Measurements from ENCODE around the gene ANAPC16. TPM values are rescaled to one million over a fixed set of nuclear protein-coding genes. Genes with fewer than 3 reads are reported as not detected.
A peak's percentile ranks its signal among the peaks of the same experiment; 100 is the strongest.

The ANAPC16 gene
- polyA plus RNA-seq, 2 of the 4 experiments (the other 2 are of a cell fraction), result 75.1 to 165 TPM

GRCh38 chr10:72270607-72271281, 54.9 kb downstream of the ANAPC16 start:
- H3K9me3 ChIP-seq, result no peaks in the 10 kb centered on the region
- H3K4me1 ChIP-seq, result peaks cover 32% of the 10 kb centered on the region
- POLR2A ChIA-PET, result no interaction called here
- no peak for FAIRE-seq
- peak overlapping the region; percentile 97 to 100 for H3K27ac ChIP-seq
- TF ChIP-seq E2F6 (IDR thresholded peaks at IDR 0.05; ENCODE audit: borderline replicate concordance, low read depth), result no peak
- TF ChIP-seq KDM5A (IDR thresholded peaks at IDR 0.05), result no peak
- TF ChIP-seq HOXA7 (CRISPR knock-in tag; IDR thresholded peaks at IDR 0.05), result no peak
- no peak for TF ChIP-seq EHF (CRISPR knock-in tag; IDR thresholded peaks at IDR 0.05)
- no peak for TF ChIP-seq JUNB (IDR thresholded peaks at IDR 0.05)
- no peak for TF ChIP-seq ATOH8 (CRISPR knock-in tag; IDR thresholded peaks at IDR 0.05; ENCODE audit: low read depth)
- TF ChIP-seq RAD21 (conservative IDR thresholded peaks at IDR 0.05 in 1 of 2, IDR thresholded peaks at IDR 0.05 in 1 of 2), result no peak
- TF ChIP-seq MYC (IDR thresholded peaks at IDR 0.05; ENCODE audit: borderline replicate concordance, low read length), result no peak
- no peak for TF ChIP-seq ZFP36 (IDR thresholded peaks at IDR 0.05; ENCODE audit: borderline replicate concordance, partially characterized antibody)
- no peak for TF ChIP-seq POLR2AphosphoS2 (conservative IDR thresholded peaks at IDR 0.05; ENCODE audit: low read length)
- no peak for TF ChIP-seq EHMT2 (IDR thresholded peaks at IDR 0.05; ENCODE audit: low read depth)
- no peak for TF ChIP-seq FOSB (CRISPR knock-in tag; IDR thresholded peaks at IDR 0.05)
- TF ChIP-seq JUN (IDR thresholded peaks at IDR 0.05), result no peak
- TF ChIP-seq, protein P1, sequence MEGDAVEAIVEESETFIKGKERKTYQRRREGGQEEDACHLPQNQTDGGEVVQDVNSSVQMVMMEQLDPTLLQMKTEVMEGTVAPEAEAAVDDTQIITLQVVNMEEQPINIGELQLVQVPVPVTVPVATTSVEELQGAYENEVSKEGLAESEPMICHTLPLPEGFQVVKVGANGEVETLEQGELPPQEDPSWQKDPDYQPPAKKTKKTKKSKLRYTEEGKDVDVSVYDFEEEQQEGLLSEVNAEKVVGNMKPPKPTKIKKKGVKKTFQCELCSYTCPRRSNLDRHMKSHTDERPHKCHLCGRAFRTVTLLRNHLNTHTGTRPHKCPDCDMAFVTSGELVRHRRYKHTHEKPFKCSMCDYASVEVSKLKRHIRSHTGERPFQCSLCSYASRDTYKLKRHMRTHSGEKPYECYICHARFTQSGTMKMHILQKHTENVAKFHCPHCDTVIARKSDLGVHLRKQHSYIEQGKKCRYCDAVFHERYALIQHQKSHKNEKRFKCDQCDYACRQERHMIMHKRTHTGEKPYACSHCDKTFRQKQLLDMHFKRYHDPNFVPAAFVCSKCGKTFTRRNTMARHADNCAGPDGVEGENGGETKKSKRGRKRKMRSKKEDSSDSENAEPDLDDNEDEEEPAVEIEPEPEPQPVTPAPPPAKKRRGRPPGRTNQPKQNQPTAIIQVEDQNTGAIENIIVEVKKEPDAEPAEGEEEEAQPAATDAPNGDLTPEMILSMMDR (IDR thresholded peaks at IDR 0.05), result no peak
- TF ChIP-seq EP300 (IDR thresholded peaks at IDR 0.05), result no peak
- H3K4me2 ChIP-seq, result peak overlapping the region; percentile 75
- ATAC-seq, result no peak
- 95% methylated on average over 5 of the region's 5 CpGs for WGBS (ENCODE audit: missing lambda C conversion rate)
- H3K4me3 ChIP-seq, result no peak overlapping the region
- DNase-seq (ENCODE audit: low read depth in 1 of 2, low spot score in 1 of 2), result no peak
- CTCF ChIA-PET, result interaction anchor here (0.7 to 5.8 kb wide), 4 partner anchors 10 to 67 kb away, joined by 3 to 94 read pairs (median 4); no protein-coding TSS in a partner anchor

DNA sequence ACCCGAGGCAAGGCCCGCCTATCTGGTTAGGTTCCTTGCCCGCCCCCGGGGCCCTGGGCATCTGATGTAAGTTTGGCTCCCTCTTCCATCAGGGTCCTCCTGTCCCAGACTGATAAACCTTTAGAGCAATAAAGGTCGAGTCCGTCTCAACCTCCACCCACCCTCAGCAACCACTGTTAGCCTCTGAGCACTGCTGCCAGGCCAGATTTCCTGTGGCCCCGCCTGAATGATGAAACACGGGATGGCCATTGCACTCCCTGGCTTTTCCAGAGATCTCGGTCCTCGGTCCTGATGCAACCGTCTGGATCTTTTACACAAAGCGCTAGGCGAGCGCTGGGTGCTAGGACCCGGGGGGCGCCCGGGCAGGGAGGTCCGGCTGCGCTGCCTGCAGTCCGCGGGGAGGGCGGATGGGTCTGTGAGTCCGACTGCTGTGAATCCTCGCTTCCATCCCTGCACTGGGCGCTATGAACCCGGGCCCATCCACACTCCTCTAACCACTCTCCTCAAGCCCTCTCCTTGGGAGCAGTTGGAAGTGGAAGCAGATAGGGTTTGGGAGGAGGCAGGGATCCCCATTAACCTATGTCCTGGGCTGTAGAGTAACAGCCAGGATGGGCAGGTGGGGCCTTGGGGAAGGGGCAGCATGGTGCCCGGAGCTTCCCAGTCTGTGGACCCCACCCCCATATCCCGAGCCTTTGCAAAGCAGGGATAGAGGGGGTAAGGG, 57.0 kb downstream of the ANAPC16 start:
- WGBS (ENCODE audit: missing lambda C conversion rate), result under 1% methylated on average over 18 of the region's 28 CpGs
- peak overlapping the region; percentile 97 to 100 for H3K27ac ChIP-seq
- H3K4me1 ChIP-seq, result peaks cover 45% of the 10 kb centered on the region
- ChIA-PET CTCF (interaction anchor here (0.6 to 8.9 kb wide), 17 partner anchors 9 to 146 kb away, joined by 3 to 94 read pairs (median 7); partner anchors contain the start of gene ANAPC16), POLR2A (interaction anchor here (0.6 to 6.8 kb wide), 48 partner anchors 8 to 1098 kb away, joined by 3 to 197 read pairs (median 7); partner anchors contain the start of genes ANAPC16, ASCC1, CHST3 and DNAJB12)
- H3K4me3 ChIP-seq, result peak overlapping the region; percentile 67
- peak overlapping the region; percentile 75 for H3K4me2 ChIP-seq
- DNase-seq (ENCODE audit: low read depth in 1 of 2, low spot score in 1 of 2), result peak; percentile 86 to 95
- no peak for FAIRE-seq
- H3K9me3 ChIP-seq, result no peaks in the 10 kb centered on the region
- ATAC-seq, result peak; percentile 64 to 69
- TF ChIP-seq POLR2AphosphoS2 (conservative IDR thresholded peaks at IDR 0.05; ENCODE audit: low read length), result no peak
- no peak for TF ChIP-seq MAFK (IDR thresholded peaks at IDR 0.05; ENCODE audit: partially characterized antibody)
- TF ChIP-seq MAZ (IDR thresholded peaks at IDR 0.05; ENCODE audit: borderline replicate concordance, low read depth, low read length), result no peak
- TF ChIP-seq EP300 (IDR thresholded peaks at IDR 0.05), result peak; percentile 83 to 90; a peak in 3 of 5 replicates
- no peak for TF ChIP-seq SREBF2 (IDR thresholded peaks at IDR 0.05)
- TF ChIP-seq HOXA7 (CRISPR knock-in tag; IDR thresholded peaks at IDR 0.05), result no peak
- TF ChIP-seq JUNB (IDR thresholded peaks at IDR 0.05), result 0 out of 2 replicates have a peak, but pooled peaks have one; percentile 31
- TF ChIP-seq EHMT2 (IDR thresholded peaks at IDR 0.05; ENCODE audit: low read depth), result no peak
- TF ChIP-seq RNF2 (IDR thresholded peaks at IDR 0.05; ENCODE audit: borderline replicate concordance, low read depth), result no peak
- no peak for TF ChIP-seq TP53 (CRISPR knock-in tag; IDR thresholded peaks at IDR 0.05)
- no peak for TF ChIP-seq EHF (CRISPR knock-in tag; IDR thresholded peaks at IDR 0.05)
- TF ChIP-seq HEYL (CRISPR knock-in tag; IDR thresholded peaks at IDR 0.05), result no peak
- peak; percentile 52; the same call in 2 of the 3 replicates for TF ChIP-seq SMC3 (IDR thresholded peaks at IDR 0.05)
- no peak for TF ChIP-seq PBX3 (IDR thresholded peaks at IDR 0.05)
- peak; percentile 92 to 93 for TF ChIP-seq CEBPB (IDR thresholded peaks at IDR 0.05)
- TF ChIP-seq HDAC2 (IDR thresholded peaks at IDR 0.05), result no peak
- peak; percentile 86 to 93; a peak in 4 of 5 replicates for TF ChIP-seq JUN (IDR thresholded peaks at IDR 0.05)
- TF ChIP-seq, protein P1 (IDR thresholded peaks at IDR 0.05), result no peak
- TF ChIP-seq BHLHE40 (IDR thresholded peaks at IDR 0.05; ENCODE audit: low read depth, low read length), result no peak
- no peak; the same call in 1 of the 2 replicates for TF ChIP-seq GATA3 (IDR thresholded peaks at IDR 0.05; ENCODE audit: borderline replicate concordance)
- TF ChIP-seq RFX5 (IDR thresholded peaks at IDR 0.05), result peak; percentile 17; the same call in 1 of the 2 replicates

Measured in A549 (cell line).